GM13977 (cell line): ENCODE results near the gene DNMT3A.

Experiments used
- DNase-seq: peaks from one replicate; pipeline ENCODE4 v3.0.0; 2012; ENCODE audit warnings: low spot score
- CTCF ChIP-seq: IDR thresholded peaks from 2 replicates; pipeline ENCODE4 v1.5.1; 2012; ENCODE audit warnings: mild to moderate bottlenecking, control low read depth; ENCODE audit not compliant: insufficient read depth; ENCODE audit errors: extremely low read depth, missing control alignments
- in situ Hi-C: fragments of 300-500 bp; cut with MboI; formaldehyde crosslinking; loops from one replicate; pipeline ENCODE4 v1.12.0; 2022; ENCODE audit warnings: low sequenced_read_pairs, low pct_unique_long_range_greater_than_20kb, mixed read lengths, inconsistent platforms; ENCODE audit not compliant: unreplicated experiment

Gene DNMT3A

DNA sequence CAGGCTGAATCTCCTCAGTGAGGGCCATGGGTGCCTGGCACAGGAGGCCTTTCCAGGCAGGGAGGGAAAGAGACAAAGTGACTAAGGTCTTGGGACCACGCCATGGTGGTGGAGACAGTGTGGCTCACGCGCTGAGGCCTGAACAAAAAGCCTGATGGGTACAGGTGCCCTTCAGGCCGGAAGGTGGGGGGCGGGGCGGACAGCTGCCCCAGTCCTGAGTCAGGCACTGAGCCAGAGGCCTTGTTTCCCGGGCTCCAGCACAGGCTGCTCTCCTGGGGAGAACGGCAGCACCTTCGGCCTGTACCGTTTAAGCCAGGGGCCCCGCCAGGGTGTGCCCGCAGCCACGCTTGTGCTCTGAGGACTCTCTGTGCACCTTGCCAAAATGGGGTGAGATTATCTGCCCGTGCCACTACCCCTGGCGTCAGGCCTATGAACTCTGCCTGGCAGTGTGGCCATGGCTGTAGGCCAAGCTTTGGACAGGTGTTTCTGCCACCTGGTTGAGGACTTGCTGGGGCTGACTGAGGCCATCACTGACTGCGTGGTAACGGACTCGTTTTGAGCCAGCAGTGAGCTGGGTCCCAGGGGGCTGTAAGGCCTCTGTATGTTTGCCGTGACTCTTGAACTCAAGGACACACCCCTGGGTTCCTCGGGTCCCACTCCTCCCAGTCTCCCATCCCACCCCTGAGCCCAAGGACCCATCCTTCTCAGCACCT, 31.7 kb upstream of the DNMT3A start:
- no peak for DNase-seq
- TF ChIP-seq CTCF, result no peak

GRCh38 chr2:25372405-25373268, 30.9 kb upstream of the DNMT3A start:
- in situ Hi-C loops, result no loop called here
- no peak for DNase-seq
- TF ChIP-seq CTCF, result no peak

More for the DNA sequence above, 31.7 kb upstream of the DNMT3A start:
- in situ Hi-C loops, result no loop called here

GRCh38 chr2:25371253-25372241, 29.8 kb upstream of the DNMT3A start:
- no peak for TF ChIP-seq CTCF
- no peak for DNase-seq
- in situ Hi-C loops, result no loop called here

DNA sequence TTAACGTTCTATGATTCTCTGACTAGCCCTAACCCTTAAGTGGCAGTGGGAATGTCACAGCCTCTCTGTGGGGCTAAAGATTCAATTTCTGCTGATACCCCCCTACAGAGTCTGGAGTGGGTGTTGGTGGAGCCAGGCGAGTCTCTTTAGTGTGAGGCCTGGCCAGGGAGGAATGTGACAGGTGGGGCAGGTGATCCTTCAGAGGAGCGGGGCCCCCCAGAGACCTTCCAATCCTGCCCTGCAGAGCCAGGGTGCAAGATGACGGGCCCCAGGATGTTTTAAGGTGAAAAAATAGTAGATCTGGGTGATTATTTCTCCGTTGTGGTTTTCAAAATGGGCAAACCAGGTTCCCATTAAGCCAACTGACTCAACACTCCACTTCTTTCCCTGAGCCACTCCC, 28.2 kb upstream of the DNMT3A start:
- in situ Hi-C loops, result no loop called here
- no peak for DNase-seq
- TF ChIP-seq CTCF, result no peak

DNA sequence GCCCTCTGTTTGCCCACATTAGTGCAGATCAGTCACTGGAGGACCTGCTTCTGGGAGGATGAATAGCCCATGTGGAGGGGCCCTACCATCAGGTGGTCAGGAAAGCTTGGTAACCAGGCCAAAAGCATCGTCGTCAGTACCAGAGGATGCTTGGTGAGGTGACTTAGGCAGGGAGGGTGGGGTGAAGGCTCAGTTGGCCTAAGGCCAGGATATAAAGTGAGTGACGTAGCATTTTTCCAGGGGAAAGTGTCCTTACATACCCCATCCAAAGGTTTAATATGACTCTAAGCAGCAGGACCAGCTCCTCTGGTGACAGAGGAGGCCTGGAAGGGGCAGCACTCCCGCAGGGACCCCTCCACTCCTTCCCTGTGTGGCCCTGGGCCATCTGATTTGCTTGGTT, 27.7 kb upstream of the DNMT3A start:
- no peak for TF ChIP-seq CTCF
- no peak for DNase-seq
- in situ Hi-C loops, result no loop called here

- no peak for DNase-seq
- TF ChIP-seq CTCF, result no peak
- in situ Hi-C loops, result no loop called here
Measured at GRCh38 chr2:25368660-25369059, 26.9 kb upstream of the DNMT3A start.
